Measurements from ENCODE around the gene ADAMTS16. TPM values are rescaled to one million over a fixed set of nuclear protein-coding genes. Genes with fewer than 3 reads are reported as not detected.

The ADAMTS16 gene
- total and polyA plus RNA-seq, 9 of the 15 experiments (the other 6 are each of a cell fraction or from before 2014, with no cell fraction given) = not detected

DNA sequence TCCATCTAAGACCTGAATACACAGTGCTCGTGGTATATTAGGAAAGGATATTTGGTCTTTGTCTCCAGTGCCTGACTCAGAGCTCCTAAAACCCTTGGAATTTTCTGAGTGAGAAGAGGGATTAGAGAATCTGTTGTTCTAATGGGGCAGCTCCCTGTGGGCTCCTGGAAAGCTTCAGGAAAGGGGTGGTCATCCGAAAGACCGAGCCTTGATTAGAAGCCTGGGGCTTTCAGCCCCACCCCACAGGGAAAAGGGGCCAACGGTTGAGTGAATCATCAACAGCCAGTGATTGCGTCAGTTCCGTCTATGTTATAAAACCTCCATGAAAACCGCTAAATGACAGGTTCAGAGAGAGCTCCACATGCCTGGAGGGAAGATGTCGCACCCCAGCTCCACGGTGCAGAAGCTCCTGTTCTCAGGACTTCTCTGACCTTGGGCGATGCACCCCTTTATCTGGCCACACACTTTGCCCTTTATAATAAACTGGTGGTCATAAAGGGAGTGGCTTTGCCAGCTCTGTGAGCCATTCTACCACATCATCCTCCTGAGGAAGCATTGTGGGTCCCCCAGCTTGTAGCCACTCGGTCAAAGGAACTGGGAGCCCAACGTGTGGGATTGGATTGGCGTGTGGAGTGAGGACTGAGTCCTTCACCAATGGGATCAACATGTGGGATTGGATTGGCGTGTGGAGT is 211.3 kb downstream of the ADAMTS16 start (continued):
- TF ChIP-seq, protein P1, sequence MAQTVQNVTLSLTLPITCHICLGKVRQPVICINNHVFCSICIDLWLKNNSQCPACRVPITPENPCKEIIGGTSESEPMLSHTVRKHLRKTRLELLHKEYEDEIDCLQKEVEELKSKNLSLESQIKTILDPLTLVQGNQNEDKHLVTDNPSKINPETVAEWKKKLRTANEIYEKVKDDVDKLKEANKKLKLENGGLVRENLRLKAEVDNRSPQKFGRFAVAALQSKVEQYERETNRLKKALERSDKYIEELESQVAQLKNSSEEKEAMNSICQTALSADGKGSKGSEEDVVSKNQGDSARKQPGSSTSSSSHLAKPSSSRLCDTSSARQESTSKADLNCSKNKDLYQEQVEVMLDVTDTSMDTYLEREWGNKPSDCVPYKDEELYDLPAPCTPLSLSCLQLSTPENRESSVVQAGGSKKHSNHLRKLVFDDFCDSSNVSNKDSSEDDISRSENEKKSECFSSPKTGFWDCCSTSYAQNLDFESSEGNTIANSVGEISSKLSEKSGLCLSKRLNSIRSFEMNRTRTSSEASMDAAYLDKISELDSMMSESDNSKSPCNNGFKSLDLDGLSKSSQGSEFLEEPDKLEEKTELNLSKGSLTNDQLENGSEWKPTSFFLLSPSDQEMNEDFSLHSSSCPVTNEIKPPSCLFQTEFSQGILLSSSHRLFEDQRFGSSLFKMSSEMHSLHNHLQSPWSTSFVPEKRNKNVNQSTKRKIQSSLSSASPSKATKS (CRISPR knock-in tag; IDR thresholded peaks at IDR 0.05) = no peak
- TF ChIP-seq E2F1 (CRISPR knock-in tag; IDR thresholded peaks at IDR 0.05) = no peak
- TF ChIP-seq ZFX (CRISPR knock-in tag; IDR thresholded peaks at IDR 0.05) = no peak
- TF ChIP-seq SRSF1 (IDR thresholded peaks at IDR 0.05; ENCODE audit: low read depth, low read length) = no peak
- TF ChIP-seq RBM15 (IDR thresholded peaks at IDR 0.05; ENCODE audit: insufficient read depth, low read length) = no peak

- ATAC-seq (no peak), FAIRE-seq (peak; percentile 32), DNase-seq (ENCODE audit: extremely low read depth in 1 of 4, low spot score in 3 of 4) (no peak)
- Histone ChIP-seq H2AFZ (ENCODE audit: low read depth, low read length) (no peak overlapping the region), H3K79me2 (ENCODE audit: control insufficient read depth, insufficient read depth, low read length) (no peaks in the 10 kb centered on the region), H3K4me3 (no peak overlapping the region), H3K4me1 (replicated peaks in 1 of 2; ENCODE audit: control insufficient read depth in 2 of 2, insufficient read depth in 2 of 2, low read length in 2 of 2) (peaks cover 0 to 28% of the 10 kb centered on the region in 2 experiments; a peak in 3 of 5 replicates), H3K9ac (ENCODE audit: insufficient read depth in 1 of 2, low read depth in 2 of 2, low read length in 2 of 2) (no peak overlapping the region), H3K36me3 (ENCODE audit: control insufficient read depth, insufficient read depth, low read length) (no peaks in the 10 kb centered on the region), H3K27ac (ENCODE audit: extremely low read depth, low read depth, low read length) (no peak overlapping the region), H3K27me3 (ENCODE audit: control insufficient read depth in 2 of 2, insufficient read depth in 2 of 2, low read length in 2 of 2) (peaks cover 0 to 14% of the 10 kb centered on the region in 2 experiments; a peak in 1 of 5 replicates), H3K9me1 (ENCODE audit: control insufficient read depth, insufficient read depth, low read length) (no peaks in the 10 kb centered on the region), H3K9me3 (replicated peaks; ENCODE audit: control insufficient read depth, insufficient read depth, low read depth, low read length) (peaks cover 2% of the 10 kb centered on the region; the same call in 1 of the 2 replicates), H3K4me2 (ENCODE audit: insufficient read depth, low read length) (no peak overlapping the region), H4K20me1 (replicated peaks; ENCODE audit: control insufficient read depth, insufficient read depth, low read length) (no peaks in the 10 kb centered on the region)
- in situ Hi-C loops (cut with MboI) = no loop called here
- whole genome bisulfite sequencing (ENCODE audit: insufficient coverage, low coverage, missing lambda C conversion rate) = 65% methylated on average over 18 of the region's 18 CpGs
- intact Hi-C loops (cut with micrococcal nuclease) = no loop called here
- POLR2A ChIA-PET = no interaction called here
- no TSS peak for BruUV-seq (replicated peaks)
- CTCF ChIA-PET (ENCODE audit: low intra/inter-chr PET ratio) = no interaction called here
- no peak for TF ChIP-seq SNRNP70 (optimal IDR thresholded peaks at IDR 0.05; ENCODE audit: low read depth, low read length)
- no peak for TF ChIP-seq BRF1 (IDR thresholded peaks at IDR 0.05; ENCODE audit: borderline replicate concordance, extremely low read depth, insufficient read length)
- TF ChIP-seq HBP1 (CRISPR knock-in tag; IDR thresholded peaks at IDR 0.05) = peak; percentile 62; the same call in 1 of the 2 replicates
- TF ChIP-seq MYNN (IDR thresholded peaks at IDR 0.05) = peak; percentile 70; the same call in 1 of the 2 replicates
- TF ChIP-seq MYNN (CRISPR knock-in tag; IDR thresholded peaks at IDR 0.05) = no peak
- TF ChIP-seq, protein P2, sequence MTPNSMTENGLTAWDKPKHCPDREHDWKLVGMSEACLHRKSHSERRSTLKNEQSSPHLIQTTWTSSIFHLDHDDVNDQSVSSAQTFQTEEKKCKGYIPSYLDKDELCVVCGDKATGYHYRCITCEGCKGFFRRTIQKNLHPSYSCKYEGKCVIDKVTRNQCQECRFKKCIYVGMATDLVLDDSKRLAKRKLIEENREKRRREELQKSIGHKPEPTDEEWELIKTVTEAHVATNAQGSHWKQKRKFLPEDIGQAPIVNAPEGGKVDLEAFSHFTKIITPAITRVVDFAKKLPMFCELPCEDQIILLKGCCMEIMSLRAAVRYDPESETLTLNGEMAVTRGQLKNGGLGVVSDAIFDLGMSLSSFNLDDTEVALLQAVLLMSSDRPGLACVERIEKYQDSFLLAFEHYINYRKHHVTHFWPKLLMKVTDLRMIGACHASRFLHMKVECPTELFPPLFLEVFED (CRISPR knock-in tag; conservative IDR thresholded peaks at IDR 0.05) = peak; percentile 60; the same call in 1 of the 2 replicates
- 0 out of 2 replicates have a peak, but pooled peaks have one; percentile 14 for TF ChIP-seq OTX1 (CRISPR knock-in tag; IDR thresholded peaks at IDR 0.05)
- TF ChIP-seq, protein P3, sequence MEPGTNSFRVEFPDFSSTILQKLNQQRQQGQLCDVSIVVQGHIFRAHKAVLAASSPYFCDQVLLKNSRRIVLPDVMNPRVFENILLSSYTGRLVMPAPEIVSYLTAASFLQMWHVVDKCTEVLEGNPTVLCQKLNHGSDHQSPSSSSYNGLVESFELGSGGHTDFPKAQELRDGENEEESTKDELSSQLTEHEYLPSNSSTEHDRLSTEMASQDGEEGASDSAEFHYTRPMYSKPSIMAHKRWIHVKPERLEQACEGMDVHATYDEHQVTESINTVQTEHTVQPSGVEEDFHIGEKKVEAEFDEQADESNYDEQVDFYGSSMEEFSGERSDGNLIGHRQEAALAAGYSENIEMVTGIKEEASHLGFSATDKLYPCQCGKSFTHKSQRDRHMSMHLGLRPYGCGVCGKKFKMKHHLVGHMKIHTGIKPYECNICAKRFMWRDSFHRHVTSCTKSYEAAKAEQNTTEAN (CRISPR knock-in tag; IDR thresholded peaks at IDR 0.05) = peak; percentile 98
These were observed 212.5 kb downstream of the ADAMTS16 start for GRCh38 chr5:5352675-5353074.
